Mesendoderm (in vitro differentiated cells): ENCODE measurements around the gene RIMS1.
A peak's percentile ranks its signal among the peaks of the same experiment; 100 is the strongest.

Experiments used
- DNase-seq: peaks from one replicate; pipeline ENCODE4 v3.0.0; 2013
- H2AK5ac ChIP-seq: 2 replicates; pipeline ENCODE4 v1.6.1; 2013; ENCODE audit warnings: low read length, inconsistent platforms
- H2BK120ac ChIP-seq: 2 replicates; pipeline ENCODE4 v1.6.1; 2013; ENCODE audit warnings: low read depth, mild to moderate bottlenecking, low read length, moderate library complexity, mixed read lengths
- H2BK15ac ChIP-seq: replicated peaks from 2 replicates; pipeline ENCODE4 v1.6.1; 2013; ENCODE audit warnings: low read depth, mild to moderate bottlenecking, moderate library complexity
- H2BK5ac ChIP-seq: 2 replicates; pipeline ENCODE4 v1.6.1; 2013; ENCODE audit warnings: low read length, inconsistent platforms
- H3K18ac ChIP-seq: 2 replicates; pipeline ENCODE4 v1.6.1; 2013; ENCODE audit warnings: mild to moderate bottlenecking, low read length, mixed read lengths
- H3K23ac ChIP-seq: one replicate; pipeline ENCODE4 v1.6.1; 2013; ENCODE audit warnings: low read length
- H3K27ac ChIP-seq: 2 replicates; pipeline ENCODE4 v1.5.1; 2013; ENCODE audit warnings: low read depth, mild to moderate bottlenecking, inconsistent platforms, low read length, moderate library complexity
- H3K27me3 ChIP-seq: 2 replicates; pipeline ENCODE4 v1.6.1; 2013; ENCODE audit warnings: low read length, control low read depth, mild to moderate bottlenecking, inconsistent platforms; ENCODE audit not compliant: insufficient read depth, poor library complexity
- H3K36me3 ChIP-seq: 2 replicates; pipeline ENCODE4 v1.6.1; 2013; ENCODE audit warnings: low read length, inconsistent platforms; ENCODE audit not compliant: control insufficient read depth, insufficient read depth
- H3K4ac ChIP-seq: one replicate; pipeline ENCODE4 v1.6.1; 2013; ENCODE audit warnings: low read depth, mild to moderate bottlenecking, low read length, moderate library complexity
- H3K4me1 ChIP-seq: 2 replicates; pipeline ENCODE4 v1.6.1; 2013; ENCODE audit warnings: low read depth, low read length, inconsistent platforms; ENCODE audit not compliant: control insufficient read depth
- H3K4me2 ChIP-seq: 2 replicates; pipeline ENCODE4 v1.6.1; 2013; ENCODE audit warnings: low read length
- H3K4me3 ChIP-seq: 2 replicates; pipeline ENCODE4 v1.5.1; 2013; ENCODE audit warnings: mild to moderate bottlenecking, low read length
- H3K56ac ChIP-seq: one replicate; pipeline ENCODE4 v1.6.1; 2013; ENCODE audit warnings: low read length
- H3K79me1 ChIP-seq: 2 replicates; pipeline ENCODE4 v1.6.1; 2013; ENCODE audit warnings: low read length, inconsistent platforms
- H3K79me2 ChIP-seq: 2 replicates; pipeline ENCODE4 v1.6.1; 2013; ENCODE audit warnings: mild to moderate bottlenecking, low read length; ENCODE audit not compliant: control insufficient read depth, insufficient read depth
- H3K9ac ChIP-seq: 2 replicates; pipeline ENCODE4 v1.6.1; 2013; ENCODE audit warnings: low read length, inconsistent platforms
- H4K5ac ChIP-seq: one replicate; pipeline ENCODE4 v1.6.1; 2013; ENCODE audit warnings: low read length
- H4K8ac ChIP-seq: one replicate; pipeline ENCODE4 v1.6.1; 2013; ENCODE audit warnings: low read depth, mild to moderate bottlenecking, control low read depth, low read length, moderate library complexity
- WGBS: extraction: QIAGEN DNeasy Blood & Tissue Kit; methylation state at CpG from one replicate; pipeline ENCODE4 v1.1.7; 2013; ENCODE audit warnings: low lambda C conversion rate, missing lambda C conversion rate; ENCODE audit not compliant: insufficient coverage; ENCODE audit errors: extremely low coverage; 5-methylcytosine and 5-hydroxymethylcytosine counted together

Gene RIMS1

GRCh38 chr6:71887006-71887743 is 825 bp downstream of the RIMS1 start:
- Histone ChIP-seq H3K4me2 (peak overlapping the region; percentile 34), H3K4me1 (no peaks in the 10 kb centered on the region), H3K56ac (peak overlapping the region; percentile 80), H3K79me1 (no peaks in the 10 kb centered on the region), H2AK5ac (no peak overlapping the region), H3K9ac (peak overlapping the region; percentile 5), H4K8ac (no peak overlapping the region), H3K4ac (no peak overlapping the region), H2BK15ac (no peak overlapping the region), H2BK5ac (no peak overlapping the region), H3K27ac (no peak overlapping the region), H4K5ac (no peak overlapping the region), H2BK120ac (no peak overlapping the region), H3K4me3 (peak overlapping the region; percentile 50), H3K27me3 (no peaks in the 10 kb centered on the region), H3K79me2 (no peaks in the 10 kb centered on the region), H3K36me3 (no peaks in the 10 kb centered on the region), H3K18ac (no peak overlapping the region), H3K23ac (no peak overlapping the region)
- DNase-seq, result peak; percentile 20
- WGBS, result no CpG with 5 or more reads among the region's 29 CpGs

GRCh38 chr6:71887744-71888230 is 1.4 kb downstream of the RIMS1 start:
- Histone ChIP-seq H2BK120ac (no peak overlapping the region), H3K36me3 (no peaks in the 10 kb centered on the region), H3K79me2 (no peaks in the 10 kb centered on the region), H2BK15ac (no peak overlapping the region), H4K5ac (no peak overlapping the region), H3K27me3 (no peaks in the 10 kb centered on the region), H4K8ac (no peak overlapping the region), H2AK5ac (no peak overlapping the region), H3K9ac (no peak overlapping the region), H3K56ac (no peak overlapping the region), H3K4me3 (no peak overlapping the region), H2BK5ac (no peak overlapping the region), H3K4me2 (no peak overlapping the region), H3K27ac (no peak overlapping the region), H3K4ac (no peak overlapping the region), H3K4me1 (no peaks in the 10 kb centered on the region), H3K79me1 (no peaks in the 10 kb centered on the region), H3K23ac (no peak overlapping the region), H3K18ac (no peak overlapping the region)
- DNase-seq, result no peak
- no CpG with 5 or more reads among the region's 2 CpGs for WGBS

- no peak overlapping the region for H3K4me3 ChIP-seq
- no peaks in the 10 kb centered on the region for H3K27me3 ChIP-seq
Measured at GRCh38 chr6:71888756-71889340, 2.5 kb downstream of the RIMS1 start.

GRCh38 chr6:71889366-71889765 is 3.0 kb downstream of the RIMS1 start:
- Histone ChIP-seq H3K4me1 (no peaks in the 10 kb centered on the region), H3K27me3 (no peaks in the 10 kb centered on the region), H3K23ac (no peak overlapping the region), H3K9ac (no peak overlapping the region), H3K27ac (no peak overlapping the region), H3K4me3 (no peak overlapping the region), H2BK15ac (no peak overlapping the region), H3K79me2 (no peaks in the 10 kb centered on the region), H3K36me3 (no peaks in the 10 kb centered on the region), H2AK5ac (no peak overlapping the region), H4K5ac (no peak overlapping the region), H3K56ac (no peak overlapping the region), H3K4ac (no peak overlapping the region), H3K18ac (no peak overlapping the region), H2BK120ac (no peak overlapping the region), H3K79me1 (no peaks in the 10 kb centered on the region), H3K4me2 (no peak overlapping the region), H2BK5ac (no peak overlapping the region), H4K8ac (no peak overlapping the region)
- no peak for DNase-seq
- WGBS, result no CpG with 5 or more reads among the region's 1 CpG

More at GRCh38 chr6:71888756-71889340, 2.5 kb downstream of the RIMS1 start:
- no peak overlapping the region for H2BK15ac ChIP-seq
- no peak overlapping the region for H4K8ac ChIP-seq
- no peak overlapping the region for H2AK5ac ChIP-seq
- no peak for DNase-seq
- H3K9ac ChIP-seq, result no peak overlapping the region
- no CpG with 5 or more reads among the region's 7 CpGs for WGBS
- H3K18ac ChIP-seq, result no peak overlapping the region
- no peak overlapping the region for H3K27ac ChIP-seq
- no peak overlapping the region for H2BK5ac ChIP-seq
- no peak overlapping the region for H2BK120ac ChIP-seq
- H3K23ac ChIP-seq, result no peak overlapping the region
- no peaks in the 10 kb centered on the region for H3K4me1 ChIP-seq
- H3K4me2 ChIP-seq, result no peak overlapping the region
- no peak overlapping the region for H3K4ac ChIP-seq
- H4K5ac ChIP-seq, result no peak overlapping the region
- H3K36me3 ChIP-seq, result no peaks in the 10 kb centered on the region
- H3K79me2 ChIP-seq, result no peaks in the 10 kb centered on the region
- H3K79me1 ChIP-seq, result no peaks in the 10 kb centered on the region
- no peak overlapping the region for H3K56ac ChIP-seq

GRCh38 chr6:71892641-71893040 is 6.3 kb downstream of the RIMS1 start:
- Histone ChIP-seq H3K4ac (no peak overlapping the region), H3K4me1 (no peaks in the 10 kb centered on the region), H2BK5ac (no peak overlapping the region), H3K27ac (no peak overlapping the region), H3K9ac (no peak overlapping the region), H3K56ac (no peak overlapping the region), H3K79me1 (no peaks in the 10 kb centered on the region), H3K23ac (no peak overlapping the region), H2BK15ac (no peak overlapping the region), H2AK5ac (no peak overlapping the region), H4K8ac (no peak overlapping the region), H3K79me2 (no peaks in the 10 kb centered on the region), H3K18ac (no peak overlapping the region), H3K27me3 (no peaks in the 10 kb centered on the region), H4K5ac (no peak overlapping the region), H2BK120ac (no peak overlapping the region), H3K4me2 (no peak overlapping the region), H3K36me3 (no peaks in the 10 kb centered on the region), H3K4me3 (no peak overlapping the region)
- WGBS, result no CpG with 5 or more reads among the region's 2 CpGs
- no peak for DNase-seq
